ENCODE results near the gene GLP2R.
"Not testable (repeated sequence)": the region's sequence is repeated elsewhere in the genome, so short reads cannot be mapped to it uniquely, and the experiment has no call there.

GLP2R gene, protein sequence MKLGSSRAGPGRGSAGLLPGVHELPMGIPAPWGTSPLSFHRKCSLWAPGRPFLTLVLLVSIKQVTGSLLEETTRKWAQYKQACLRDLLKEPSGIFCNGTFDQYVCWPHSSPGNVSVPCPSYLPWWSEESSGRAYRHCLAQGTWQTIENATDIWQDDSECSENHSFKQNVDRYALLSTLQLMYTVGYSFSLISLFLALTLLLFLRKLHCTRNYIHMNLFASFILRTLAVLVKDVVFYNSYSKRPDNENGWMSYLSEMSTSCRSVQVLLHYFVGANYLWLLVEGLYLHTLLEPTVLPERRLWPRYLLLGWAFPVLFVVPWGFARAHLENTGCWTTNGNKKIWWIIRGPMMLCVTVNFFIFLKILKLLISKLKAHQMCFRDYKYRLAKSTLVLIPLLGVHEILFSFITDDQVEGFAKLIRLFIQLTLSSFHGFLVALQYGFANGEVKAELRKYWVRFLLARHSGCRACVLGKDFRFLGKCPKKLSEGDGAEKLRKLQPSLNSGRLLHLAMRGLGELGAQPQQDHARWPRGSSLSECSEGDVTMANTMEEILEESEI

DNA sequence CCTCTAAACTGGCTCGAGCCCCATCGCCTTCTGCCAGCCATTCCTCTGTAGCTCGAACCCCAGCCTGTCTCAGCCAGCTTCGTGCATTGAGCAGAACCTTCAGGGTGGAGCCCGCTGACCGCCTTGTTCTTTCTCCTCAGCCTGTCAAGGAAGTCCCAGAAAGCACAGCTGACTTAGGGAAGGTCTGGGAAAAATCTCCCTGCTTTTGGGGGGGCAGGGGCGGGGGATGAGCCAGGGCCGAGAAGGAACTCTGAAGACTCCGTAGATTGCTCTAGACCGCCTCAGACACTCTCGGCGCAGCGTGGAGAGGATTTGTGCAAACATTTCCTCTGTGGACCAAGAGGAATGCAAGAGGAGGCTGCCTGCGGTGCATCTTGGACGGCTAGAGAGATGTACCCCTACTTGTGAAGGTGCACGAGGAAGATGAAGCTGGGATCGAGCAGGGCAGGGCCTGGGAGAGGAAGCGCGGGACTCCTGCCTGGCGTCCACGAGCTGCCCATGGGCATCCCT lies at the start of gene GLP2R:
TSS of gene GLP2R (plus strand) at position 284 of the 510 bp plus-strand sequence. CDS start at position 424, 140 bp downstream.
- TF ChIP-seq, protein P1, sequence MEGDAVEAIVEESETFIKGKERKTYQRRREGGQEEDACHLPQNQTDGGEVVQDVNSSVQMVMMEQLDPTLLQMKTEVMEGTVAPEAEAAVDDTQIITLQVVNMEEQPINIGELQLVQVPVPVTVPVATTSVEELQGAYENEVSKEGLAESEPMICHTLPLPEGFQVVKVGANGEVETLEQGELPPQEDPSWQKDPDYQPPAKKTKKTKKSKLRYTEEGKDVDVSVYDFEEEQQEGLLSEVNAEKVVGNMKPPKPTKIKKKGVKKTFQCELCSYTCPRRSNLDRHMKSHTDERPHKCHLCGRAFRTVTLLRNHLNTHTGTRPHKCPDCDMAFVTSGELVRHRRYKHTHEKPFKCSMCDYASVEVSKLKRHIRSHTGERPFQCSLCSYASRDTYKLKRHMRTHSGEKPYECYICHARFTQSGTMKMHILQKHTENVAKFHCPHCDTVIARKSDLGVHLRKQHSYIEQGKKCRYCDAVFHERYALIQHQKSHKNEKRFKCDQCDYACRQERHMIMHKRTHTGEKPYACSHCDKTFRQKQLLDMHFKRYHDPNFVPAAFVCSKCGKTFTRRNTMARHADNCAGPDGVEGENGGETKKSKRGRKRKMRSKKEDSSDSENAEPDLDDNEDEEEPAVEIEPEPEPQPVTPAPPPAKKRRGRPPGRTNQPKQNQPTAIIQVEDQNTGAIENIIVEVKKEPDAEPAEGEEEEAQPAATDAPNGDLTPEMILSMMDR (IDR thresholded peaks at IDR 0.05; ENCODE audit: borderline replicate concordance, insufficient read depth, low read depth, low read length), result no peak
- H3K4me3 ChIP-seq (ENCODE audit: low read depth, low read length), result no peak within 1 kb of the TSS

DNA sequence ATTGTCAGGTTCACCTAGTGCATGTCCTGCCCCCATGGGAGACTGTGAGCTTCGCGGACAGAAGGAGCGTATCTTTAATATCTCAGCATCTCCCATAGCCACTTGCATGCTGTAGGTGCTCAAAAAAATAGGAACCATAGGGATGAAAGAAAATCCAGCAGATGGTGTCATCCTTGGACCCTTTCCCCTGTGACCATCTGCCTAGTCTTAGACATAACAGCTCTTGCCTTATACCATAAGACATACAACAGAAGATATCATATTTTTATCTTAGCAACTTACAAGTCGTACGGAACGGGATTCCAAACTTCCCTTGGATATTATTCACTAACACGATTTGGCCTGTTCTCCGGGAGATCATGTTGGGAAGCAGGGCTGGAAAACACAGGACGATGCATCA lies 48.8 kb upstream of the GLP2R start:
- H3K4me3 ChIP-seq (ENCODE audit: low read depth, low read length), result no peak overlapping the region
- TF ChIP-seq, protein P1 (IDR thresholded peaks at IDR 0.05; ENCODE audit: borderline replicate concordance, insufficient read depth, low read depth, low read length), result no peak

DNA sequence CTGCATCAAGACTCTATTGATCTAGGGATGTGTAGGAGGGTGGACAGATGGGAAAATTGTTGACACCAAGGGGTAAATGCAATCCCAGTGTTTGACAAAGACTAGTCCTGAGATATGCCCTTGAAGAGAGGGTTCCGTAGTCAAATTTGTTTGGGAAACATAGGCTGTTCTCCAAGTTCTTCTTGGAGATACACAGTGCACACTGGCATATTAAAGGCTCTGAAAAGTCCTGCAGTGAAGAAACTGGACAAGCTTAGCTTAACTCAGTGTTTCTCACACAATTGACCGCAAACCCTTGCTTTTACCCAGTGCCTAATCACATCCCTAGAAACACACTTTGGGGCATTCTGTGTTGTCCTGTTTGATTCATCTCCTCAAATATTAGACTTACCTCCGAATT lies 45.2 kb upstream of the GLP2R start:
- no peak overlapping the region for H3K4me3 ChIP-seq (ENCODE audit: low read depth, low read length)
- TF ChIP-seq, protein P1 (IDR thresholded peaks at IDR 0.05; ENCODE audit: borderline replicate concordance, insufficient read depth, low read depth, low read length), result no peak

DNA sequence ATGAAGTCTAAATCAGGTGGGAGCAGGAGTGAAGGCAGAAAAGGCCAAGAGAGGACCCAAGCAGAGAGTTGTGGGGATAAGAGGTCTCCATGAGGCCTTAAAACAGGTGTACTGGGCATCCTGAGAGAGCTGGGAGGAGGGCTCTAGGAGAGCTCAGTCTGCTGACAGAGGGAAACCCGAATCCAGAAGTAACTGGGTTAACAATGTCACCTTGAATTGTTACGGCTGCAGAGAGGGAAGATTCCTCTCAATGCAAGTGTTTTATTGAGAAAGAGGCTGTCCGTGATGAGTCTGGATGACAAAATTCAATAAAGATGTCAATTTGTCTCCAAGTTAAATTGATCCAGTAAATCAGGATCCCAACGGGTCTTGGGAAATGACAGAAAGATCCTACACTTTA lies 42.7 kb upstream of the GLP2R start:
- TF ChIP-seq, protein P1 (IDR thresholded peaks at IDR 0.05; ENCODE audit: borderline replicate concordance, insufficient read depth, low read depth, low read length), result no peak
- H3K4me3 ChIP-seq (ENCODE audit: low read depth, low read length), result no peak overlapping the region

DNA sequence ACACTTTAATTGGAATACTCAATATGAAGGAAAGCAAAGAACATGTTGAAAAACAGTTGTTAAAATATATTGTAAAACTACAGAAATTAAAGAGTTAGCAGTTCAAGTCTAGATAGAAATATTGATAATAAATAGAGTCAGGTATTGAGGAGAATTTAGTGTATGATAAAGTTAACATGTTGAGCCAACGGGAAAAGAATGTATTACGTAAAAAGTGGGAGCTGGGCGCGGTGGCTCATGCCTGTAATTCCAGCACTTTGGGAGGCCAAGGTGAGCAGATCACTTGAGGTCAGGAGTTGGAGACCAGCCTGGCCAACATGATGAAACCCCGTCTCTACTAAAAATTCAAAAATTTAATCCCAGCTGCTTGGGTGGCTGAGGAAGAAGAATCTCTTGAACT lies 42.3 kb upstream of the GLP2R start:
- not testable (repeated sequence) for H3K4me3 ChIP-seq (ENCODE audit: low read depth, low read length)

DNA sequence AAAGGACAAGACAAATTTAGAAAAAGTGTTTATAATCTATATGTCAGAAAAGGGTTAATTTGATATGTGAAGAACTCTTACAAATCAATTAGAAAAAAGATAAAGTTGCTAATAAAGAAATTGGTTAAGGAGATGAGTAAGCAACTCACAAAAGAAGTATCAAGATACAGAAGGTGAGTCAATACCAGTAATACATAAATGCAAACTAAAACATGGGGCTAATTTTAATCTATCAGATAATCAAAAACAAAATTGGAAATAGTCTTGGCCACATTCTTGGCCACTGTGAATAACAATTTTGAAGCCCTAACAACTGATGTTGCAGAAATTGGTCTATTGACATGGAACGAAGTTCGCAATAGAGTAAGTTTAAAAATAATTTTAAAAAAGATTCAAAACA lies 41.2 kb upstream of the GLP2R start:
- no peak overlapping the region for H3K4me3 ChIP-seq (ENCODE audit: low read depth, low read length)
- TF ChIP-seq, protein P1 (IDR thresholded peaks at IDR 0.05; ENCODE audit: borderline replicate concordance, insufficient read depth, low read depth, low read length), result no peak

DNA sequence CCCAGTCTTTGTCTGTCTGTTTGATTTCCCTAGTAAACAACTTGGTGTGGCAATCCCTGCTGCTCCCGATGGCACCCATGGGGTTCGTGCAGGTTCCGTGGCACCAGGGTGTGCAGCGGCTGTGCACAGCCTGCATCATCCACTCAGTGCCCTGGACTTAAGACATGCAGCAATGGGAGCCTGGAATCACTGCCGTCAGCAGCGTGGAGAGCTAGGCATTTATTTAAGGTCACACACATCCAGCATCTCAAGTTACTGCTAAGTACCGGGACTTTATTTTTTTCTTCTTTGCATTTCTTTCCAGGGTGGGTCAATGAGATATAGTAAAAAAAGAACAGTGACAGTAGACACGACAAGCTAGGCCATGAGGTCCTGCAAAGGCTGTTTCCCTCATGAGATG lies 37.1 kb upstream of the GLP2R start:
- H3K4me3 ChIP-seq (ENCODE audit: low read depth, low read length), result no peak overlapping the region
- TF ChIP-seq, protein P1 (IDR thresholded peaks at IDR 0.05; ENCODE audit: borderline replicate concordance, insufficient read depth, low read depth, low read length), result no peak

Data from GM12875 (cell line).